Activated CD4-positive, alpha-beta T cell treated with anti-CD3 and anti-CD28 coated beads, Interleukin-2, amount 50 U/mL, for 1 hour (primary cell): Measurements from ENCODE around the gene SNRNP25.

Experiments
- DNase-seq: peaks from one replicate; pipeline ENCODE4 v3.0.0-alpha.2; 2020

The SNRNP25 gene

GRCh38 chr16:104928-105327 is 51.3 kb downstream of the SNRNP25 start:
- DNase-seq = no peak

- no peak for DNase-seq
Measured at GRCh38 chr16:105521-105920, 51.9 kb downstream of the SNRNP25 start.

GRCh38 chr16:106623-107324 is 53.1 kb downstream of the SNRNP25 start:
- DNase-seq = peak; percentile 38
